GM12875 (cell line): ENCODE results near the gene TNNC1.

ENCODE experiments used
- H3K4me3 ChIP-seq: one replicate; pipeline ENCODE4 v1.5.1; 2011; ENCODE audit warnings: low read depth, low read length, control low read depth
- CTCF ChIP-seq: IDR thresholded peaks from 2 replicates; pipeline ENCODE4 v1.5.1; 2011; ENCODE audit warnings: low read depth, mild to moderate bottlenecking, control low read depth, inconsistent platforms, low read length, moderate library complexity, borderline replicate concordance; ENCODE audit not compliant: insufficient read depth

TNNC1 gene

DNA sequence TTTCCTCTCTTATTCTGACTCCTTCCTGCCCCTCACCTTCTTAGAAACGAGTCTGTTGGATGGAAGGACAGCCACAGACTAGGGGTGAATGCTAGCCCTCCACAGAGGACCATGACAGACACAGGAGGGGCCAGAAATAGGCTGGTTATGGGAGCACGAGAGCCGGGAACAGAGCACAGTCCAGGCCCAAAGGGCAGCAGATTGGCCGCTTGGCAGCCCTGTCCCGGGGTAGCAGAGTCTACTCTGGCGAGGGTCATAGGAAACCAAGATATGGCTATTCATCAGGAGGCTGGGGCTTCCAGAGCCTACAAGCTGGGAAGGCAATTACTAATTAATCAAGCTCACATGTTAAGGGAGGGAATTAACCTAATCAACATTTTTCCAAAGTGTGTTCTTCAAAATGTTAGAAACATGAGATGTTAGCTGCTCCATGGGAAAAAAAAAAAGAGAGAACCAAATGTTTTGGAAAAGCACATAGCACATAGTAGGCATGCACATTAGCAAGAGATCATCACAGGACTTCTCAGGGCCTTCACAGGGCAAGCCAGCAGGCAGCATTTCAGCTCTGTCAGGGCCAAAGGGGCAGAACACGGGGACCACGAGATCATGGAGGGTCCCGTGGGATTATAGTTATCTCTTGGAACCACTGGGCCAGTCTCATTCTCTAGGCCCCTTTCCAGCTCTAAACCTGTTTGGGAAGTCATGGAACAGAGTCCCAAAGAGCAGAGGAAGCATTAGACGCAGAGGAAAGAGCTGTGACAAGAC lies 22.2 kb downstream of the TNNC1 start:
- TF ChIP-seq CTCF = no peak
- no peak overlapping the region for H3K4me3 ChIP-seq

DNA sequence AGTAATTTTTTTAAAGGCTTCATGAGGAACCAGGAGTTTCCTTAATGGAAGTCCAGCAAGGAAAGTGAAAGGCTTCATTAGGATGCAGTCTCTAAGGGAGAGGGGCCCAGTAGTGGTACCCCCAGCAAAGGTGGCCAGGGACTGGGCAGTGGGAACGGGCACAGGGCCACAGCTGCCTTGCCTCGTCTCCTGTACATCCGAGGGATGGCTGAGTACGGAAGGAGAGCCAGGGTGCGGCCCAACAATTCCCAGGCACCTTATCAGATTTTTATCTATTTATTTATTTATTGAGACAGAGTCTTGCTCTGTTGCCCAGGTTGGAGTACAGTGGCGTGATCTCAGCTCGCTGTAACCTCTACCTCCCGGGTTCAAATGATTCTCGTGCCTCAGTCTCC lies 23.4 kb downstream of the TNNC1 start:
- H3K4me3 ChIP-seq = no peak overlapping the region
- no peak for TF ChIP-seq CTCF

DNA sequence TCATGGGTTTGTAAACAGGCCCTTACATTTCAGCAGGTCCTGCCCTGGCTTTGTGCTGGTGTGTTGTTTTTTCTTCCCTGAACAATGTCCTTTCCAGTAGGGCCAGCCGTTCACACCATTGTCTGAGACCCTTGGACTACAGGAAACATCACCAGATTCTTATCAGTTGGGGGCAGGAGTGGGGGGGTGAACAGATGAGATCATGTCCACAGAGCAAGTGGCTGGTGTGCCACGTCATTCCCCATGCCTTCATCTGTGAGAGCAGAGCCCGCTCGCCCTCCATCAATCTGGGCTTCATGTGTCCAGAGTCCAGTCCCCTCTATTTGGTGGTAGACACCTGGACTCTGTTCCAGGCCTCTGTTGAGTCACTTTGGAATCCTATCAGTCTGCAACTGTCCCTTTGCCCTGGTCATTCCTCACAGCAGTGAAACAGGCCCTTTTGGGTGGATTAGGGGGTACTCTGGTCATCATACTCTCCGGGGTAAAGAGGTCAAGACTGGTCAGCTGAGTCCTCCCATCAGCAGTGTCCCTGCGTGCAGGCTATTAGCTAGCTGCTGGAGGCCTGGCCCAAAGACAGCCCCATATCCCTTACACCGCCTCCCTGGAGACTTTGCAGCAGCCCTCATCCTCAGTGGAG lies 23.9 kb downstream of the TNNC1 start:
- TF ChIP-seq CTCF = no peak
- no peak overlapping the region for H3K4me3 ChIP-seq

DNA sequence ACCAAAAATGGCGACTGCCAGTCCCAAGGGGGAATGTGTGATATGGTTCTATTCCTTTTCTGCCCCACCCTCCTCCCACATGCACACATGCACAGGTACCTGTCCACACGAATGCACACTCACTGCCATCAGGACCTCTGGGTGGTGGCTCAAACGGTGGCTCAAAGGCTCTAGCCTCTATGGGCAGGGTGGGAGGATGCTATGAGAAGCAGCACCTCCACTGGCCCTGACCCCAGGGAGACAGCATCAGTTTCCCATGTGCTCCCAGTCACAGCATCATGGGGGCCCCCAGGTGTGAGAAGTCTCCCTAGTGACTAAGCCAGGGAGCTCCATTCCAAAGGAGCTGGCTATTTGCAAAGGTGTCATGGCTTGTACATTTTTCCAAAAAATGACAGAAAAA lies 24.8 kb downstream of the TNNC1 start:
- TF ChIP-seq CTCF = no peak

DNA sequence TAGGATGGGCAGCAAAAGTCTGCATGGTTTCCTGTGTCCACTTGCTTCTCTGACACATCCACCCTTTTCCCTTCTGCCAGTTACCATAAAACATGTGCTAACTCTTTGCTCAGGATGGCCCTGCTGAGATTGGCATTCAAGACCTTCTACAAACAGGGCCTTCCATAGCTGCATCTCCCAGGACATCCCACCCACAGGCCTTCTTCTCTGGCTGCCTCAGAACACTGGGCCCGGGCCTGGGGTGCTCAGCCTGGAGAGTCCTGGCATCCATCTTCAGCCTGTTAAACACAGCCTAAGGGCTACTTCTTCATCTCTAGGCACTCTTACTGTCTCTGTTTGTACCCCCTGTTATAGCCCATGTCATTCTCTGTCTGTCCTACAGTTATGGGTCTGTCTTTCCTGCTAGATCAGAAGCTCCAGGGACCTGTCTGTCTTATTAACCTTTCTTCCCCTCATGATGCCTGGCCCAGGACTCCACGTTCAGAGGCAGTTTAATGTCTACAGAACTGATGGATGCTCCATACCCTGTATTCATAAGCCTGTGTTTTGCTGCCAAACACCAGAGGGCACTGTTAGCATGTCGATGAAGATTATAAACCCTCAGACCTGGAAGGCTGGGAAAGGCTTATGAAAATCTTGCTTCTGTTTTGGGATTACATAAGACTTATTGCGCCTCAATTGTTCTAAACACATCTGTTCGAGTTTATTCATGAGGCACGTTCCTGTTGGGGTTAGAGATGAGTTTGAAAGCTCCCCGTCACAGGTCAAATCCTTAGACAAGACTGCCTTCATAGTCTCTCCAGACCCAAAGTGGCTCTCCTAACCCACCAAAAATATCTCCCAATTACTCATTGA lies 25.5 kb downstream of the TNNC1 start:
- TF ChIP-seq CTCF = peak; percentile 65; the same call in 1 of the 2 replicates

More for the DNA sequence above, 24.8 kb downstream of the TNNC1 start:
- H3K4me3 ChIP-seq = no peak overlapping the region

GRCh38 chr3:52423173-52423572 lies 30.7 kb downstream of the TNNC1 start:
- H3K4me3 ChIP-seq = no peak overlapping the region

More for the DNA sequence above, 25.5 kb downstream of the TNNC1 start:
- no peak overlapping the region for H3K4me3 ChIP-seq

More at GRCh38 chr3:52423173-52423572, 30.7 kb downstream of the TNNC1 start:
- no peak for TF ChIP-seq CTCF
